ENCODE data around the gene DDX54. TPM values are rescaled to one million over a fixed set of nuclear protein-coding genes. Genes with fewer than 3 reads are reported as not detected.
A peak's percentile ranks its signal among the peaks of the same experiment; 100 is the strongest.

DDX54 gene, protein sequence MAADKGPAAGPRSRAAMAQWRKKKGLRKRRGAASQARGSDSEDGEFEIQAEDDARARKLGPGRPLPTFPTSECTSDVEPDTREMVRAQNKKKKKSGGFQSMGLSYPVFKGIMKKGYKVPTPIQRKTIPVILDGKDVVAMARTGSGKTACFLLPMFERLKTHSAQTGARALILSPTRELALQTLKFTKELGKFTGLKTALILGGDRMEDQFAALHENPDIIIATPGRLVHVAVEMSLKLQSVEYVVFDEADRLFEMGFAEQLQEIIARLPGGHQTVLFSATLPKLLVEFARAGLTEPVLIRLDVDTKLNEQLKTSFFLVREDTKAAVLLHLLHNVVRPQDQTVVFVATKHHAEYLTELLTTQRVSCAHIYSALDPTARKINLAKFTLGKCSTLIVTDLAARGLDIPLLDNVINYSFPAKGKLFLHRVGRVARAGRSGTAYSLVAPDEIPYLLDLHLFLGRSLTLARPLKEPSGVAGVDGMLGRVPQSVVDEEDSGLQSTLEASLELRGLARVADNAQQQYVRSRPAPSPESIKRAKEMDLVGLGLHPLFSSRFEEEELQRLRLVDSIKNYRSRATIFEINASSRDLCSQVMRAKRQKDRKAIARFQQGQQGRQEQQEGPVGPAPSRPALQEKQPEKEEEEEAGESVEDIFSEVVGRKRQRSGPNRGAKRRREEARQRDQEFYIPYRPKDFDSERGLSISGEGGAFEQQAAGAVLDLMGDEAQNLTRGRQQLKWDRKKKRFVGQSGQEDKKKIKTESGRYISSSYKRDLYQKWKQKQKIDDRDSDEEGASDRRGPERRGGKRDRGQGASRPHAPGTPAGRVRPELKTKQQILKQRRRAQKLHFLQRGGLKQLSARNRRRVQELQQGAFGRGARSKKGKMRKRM
- polyA plus RNA-seq (2013, experiment 1 of 2) = 34.2 TPM
- polyA plus RNA-seq (2013, experiment 2 of 2) = 36.4 TPM

DNA sequence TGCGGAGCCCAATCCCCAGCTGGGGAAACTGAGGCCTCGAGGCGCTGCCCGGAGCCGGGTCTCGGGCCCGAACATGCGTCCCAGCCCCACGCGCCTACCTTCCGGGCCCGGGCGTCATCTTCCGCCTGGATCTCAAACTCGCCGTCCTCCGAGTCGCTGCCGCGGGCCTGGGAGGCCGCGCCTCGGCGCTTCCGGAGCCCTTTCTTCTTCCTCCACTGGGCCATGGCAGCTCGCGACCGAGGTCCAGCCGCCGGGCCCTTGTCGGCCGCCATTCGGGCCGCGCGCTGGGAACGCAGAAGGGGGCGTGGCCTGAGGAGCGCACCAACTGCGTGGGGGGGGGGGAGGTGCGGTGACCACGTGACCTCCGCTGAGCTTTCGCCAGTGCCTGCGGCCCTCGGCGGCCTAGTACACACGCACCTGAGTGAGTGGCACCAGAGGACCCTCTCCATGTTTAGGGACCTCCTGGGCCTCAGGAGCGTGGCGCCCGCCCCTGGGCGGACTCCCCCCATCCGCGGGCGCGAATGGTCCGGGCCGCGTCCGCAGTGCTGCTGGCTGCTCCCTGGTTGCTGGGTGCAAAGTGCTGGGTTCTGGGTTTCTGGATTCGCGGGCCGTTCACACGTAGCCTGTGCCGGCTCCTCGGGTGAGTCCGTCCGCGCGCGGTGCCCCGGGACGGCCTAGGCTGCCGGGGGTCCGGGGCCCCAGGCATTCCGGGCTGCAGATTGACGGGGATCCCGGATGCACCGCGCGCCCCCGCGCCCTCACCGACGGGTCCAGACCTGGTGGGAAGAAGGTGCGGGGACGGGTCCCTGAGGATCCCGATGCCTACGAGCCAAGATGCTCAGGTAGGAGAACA, at the start of gene DDX54, which contains the start of gene RITA1:
Gene DDX54 (minus strand): TSS at position 299 of the 853 bp plus-strand sequence. CDS start 27 bp downstream, at position 272.
Gene RITA1 (plus strand): TSS at position 542 of the 853 bp plus-strand sequence. CDS start 1,026 bp downstream, outside the sequence.
- Histone ChIP-seq H3K4me3 (ENCODE audit: insufficient read depth in 1 of 2, low read depth in 1 of 2, low read length in 2 of 2) (peak within 1 kb of the TSS; percentile 91 to 98), H2AFZ (ENCODE audit: low read depth, low read length) (peak within 1 kb of the TSS; percentile 90), H3K27me3 (ENCODE audit: control insufficient read depth in 1 of 2, insufficient read depth in 1 of 2, low read length in 2 of 2) (no peaks in the 10 kb centered on the region), H3K18ac (ENCODE audit: low read depth in 1 of 2, low read length in 2 of 2) (peak within 1 kb of the TSS; percentile 67 to 98), H4K8ac (ENCODE audit: low read length) (peak within 1 kb of the TSS; percentile 58), H2BK12ac (ENCODE audit: low read length in 2 of 2) (peak within 1 kb of the TSS; percentile 25 to 97), H2AK5ac (ENCODE audit: low read length, severe bottlenecking) (peak within 1 kb of the TSS; percentile 50), H3K4me2 (ENCODE audit: low read length, poor library complexity, severe bottlenecking) (peak within 1 kb of the TSS; percentile 92), H3K79me1 (replicated peaks; ENCODE audit: low read length, poor library complexity, severe bottlenecking) (peaks cover 32% of the 10 kb centered on the region), H4K91ac (ENCODE audit: low read length) (peak within 1 kb of the TSS; percentile 99), H3K14ac (ENCODE audit: low read length in 2 of 2) (peak within 1 kb of the TSS in 1 of 2 experiments; percentile 92), H2BK15ac (ENCODE audit: low read depth, poor library complexity, severe bottlenecking) (peak within 1 kb of the TSS; percentile 84), H3K9ac (ENCODE audit: low read length) (peak within 1 kb of the TSS; percentile 96), H3K4me1 (ENCODE audit: control insufficient read depth, insufficient read depth, low read depth, low read length) (peaks cover 18% of the 10 kb centered on the region), H2BK5ac (ENCODE audit: low read depth, low read length, poor library complexity, severe bottlenecking) (peak within 1 kb of the TSS; percentile 97), H2BK120ac (ENCODE audit: low read depth, low read length) (peak within 1 kb of the TSS; percentile 96), H3K4ac (ENCODE audit: low read depth in 1 of 2, low read length in 2 of 2) (peak within 1 kb of the TSS; percentile 46 to 85), H3K9me3 (ENCODE audit: control insufficient read depth, low read length) (no peaks in the 10 kb centered on the region), H3K27ac (ENCODE audit: low read length, poor library complexity, severe bottlenecking) (peak within 1 kb of the TSS; percentile 94), H3K23ac (ENCODE audit: low read length in 2 of 2) (peak within 1 kb of the TSS in 1 of 2 experiments; percentile 66), H3K36me3 (ENCODE audit: control insufficient read depth in 1 of 2, insufficient read depth in 2 of 2, low read depth in 1 of 2, low read length in 2 of 2) (peaks cover 18% of the 10 kb centered on the region in 2 experiments)
- under 1% methylated on average over 79 of the region's 89 CpGs for WGBS
- peak; percentile 82 for DNase-seq

GRCh38 chr12:113234483-113234882, 49.2 kb upstream of the DDX54 start:
- Histone ChIP-seq H3K9ac (ENCODE audit: low read length) (no peak overlapping the region), H2BK12ac (ENCODE audit: low read length in 2 of 2) (no peak overlapping the region), H3K4me2 (ENCODE audit: low read length, poor library complexity, severe bottlenecking) (no peak overlapping the region), H4K91ac (ENCODE audit: low read length) (no peak overlapping the region), H3K4ac (ENCODE audit: low read depth in 1 of 2, low read length in 2 of 2) (no peak overlapping the region), H3K4me1 (ENCODE audit: control insufficient read depth, insufficient read depth, low read depth, low read length) (peaks cover 41% of the 10 kb centered on the region), H3K9me3 (ENCODE audit: control insufficient read depth, low read length) (peaks cover 7% of the 10 kb centered on the region), H4K8ac (ENCODE audit: low read length) (no peak overlapping the region), H3K18ac (ENCODE audit: low read depth in 1 of 2, low read length in 2 of 2) (no peak overlapping the region), H3K27me3 (ENCODE audit: control insufficient read depth in 1 of 2, insufficient read depth in 1 of 2, low read length in 2 of 2) (no peaks in the 10 kb centered on the region), H3K27ac (ENCODE audit: low read length, poor library complexity, severe bottlenecking) (no peak overlapping the region), H3K14ac (ENCODE audit: low read length in 2 of 2) (no peak overlapping the region), H2AK5ac (ENCODE audit: low read length, severe bottlenecking) (peak overlapping the region; percentile 84), H2AFZ (ENCODE audit: low read depth, low read length) (no peak overlapping the region), H3K79me1 (replicated peaks; ENCODE audit: low read length, poor library complexity, severe bottlenecking) (peaks cover 8% of the 10 kb centered on the region), H2BK120ac (ENCODE audit: low read depth, low read length) (no peak overlapping the region), H2BK15ac (ENCODE audit: low read depth, poor library complexity, severe bottlenecking) (no peak overlapping the region), H3K4me3 (ENCODE audit: insufficient read depth in 1 of 2, low read depth in 1 of 2, low read length in 2 of 2) (no peak overlapping the region), H2BK5ac (ENCODE audit: low read depth, low read length, poor library complexity, severe bottlenecking) (no peak overlapping the region), H3K36me3 (ENCODE audit: control insufficient read depth in 1 of 2, insufficient read depth in 2 of 2, low read depth in 1 of 2, low read length in 2 of 2) (peaks cover 23 to 64% of the 10 kb centered on the region in 2 experiments), H3K23ac (ENCODE audit: low read length in 2 of 2) (no peak overlapping the region)
- DNase-seq = no peak
- WGBS = 98% methylated on average over 3 of the region's 4 CpGs

DNA sequence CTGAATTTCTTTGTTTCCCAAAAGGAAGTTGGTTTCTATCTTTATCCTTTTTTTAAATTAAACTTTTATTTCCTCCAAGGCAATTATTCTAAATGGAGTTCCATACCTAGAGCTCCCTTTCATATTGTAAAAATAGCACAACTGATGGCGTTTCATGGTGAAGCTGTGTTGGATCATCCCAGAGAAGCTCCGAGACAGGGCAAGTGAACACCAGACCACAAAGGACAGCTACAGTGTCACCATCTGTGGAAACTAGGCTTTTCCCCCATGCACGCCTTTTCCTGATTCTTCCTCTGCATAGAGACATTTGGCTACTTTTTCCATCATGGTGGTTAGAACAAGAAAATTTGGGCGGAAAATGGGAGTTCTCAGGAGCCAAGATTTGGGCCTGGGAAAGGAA, 48.7 kb upstream of the DDX54 start:
- Histone ChIP-seq H4K91ac (ENCODE audit: low read length) (no peak overlapping the region), H3K9me3 (ENCODE audit: control insufficient read depth, low read length) (peaks cover 7% of the 10 kb centered on the region), H2AFZ (ENCODE audit: low read depth, low read length) (no peak overlapping the region), H3K4me3 (ENCODE audit: insufficient read depth in 1 of 2, low read depth in 1 of 2, low read length in 2 of 2) (no peak overlapping the region), H3K4me2 (ENCODE audit: low read length, poor library complexity, severe bottlenecking) (no peak overlapping the region), H3K14ac (ENCODE audit: low read length in 2 of 2) (no peak overlapping the region), H4K8ac (ENCODE audit: low read length) (no peak overlapping the region), H3K4me1 (ENCODE audit: control insufficient read depth, insufficient read depth, low read depth, low read length) (peaks cover 39% of the 10 kb centered on the region), H3K36me3 (ENCODE audit: control insufficient read depth in 1 of 2, insufficient read depth in 2 of 2, low read depth in 1 of 2, low read length in 2 of 2) (peaks cover 23 to 69% of the 10 kb centered on the region in 2 experiments), H2BK15ac (ENCODE audit: low read depth, poor library complexity, severe bottlenecking) (no peak overlapping the region), H2BK120ac (ENCODE audit: low read depth, low read length) (no peak overlapping the region), H3K79me1 (replicated peaks; ENCODE audit: low read length, poor library complexity, severe bottlenecking) (peaks cover 8% of the 10 kb centered on the region), H3K23ac (ENCODE audit: low read length in 2 of 2) (no peak overlapping the region), H2BK12ac (ENCODE audit: low read length in 2 of 2) (no peak overlapping the region), H3K4ac (ENCODE audit: low read depth in 1 of 2, low read length in 2 of 2) (no peak overlapping the region), H3K27ac (ENCODE audit: low read length, poor library complexity, severe bottlenecking) (no peak overlapping the region), H3K9ac (ENCODE audit: low read length) (no peak overlapping the region), H2BK5ac (ENCODE audit: low read depth, low read length, poor library complexity, severe bottlenecking) (no peak overlapping the region), H3K27me3 (ENCODE audit: control insufficient read depth in 1 of 2, insufficient read depth in 1 of 2, low read length in 2 of 2) (no peaks in the 10 kb centered on the region), H2AK5ac (ENCODE audit: low read length, severe bottlenecking) (peak overlapping the region; percentile 84), H3K18ac (ENCODE audit: low read depth in 1 of 2, low read length in 2 of 2) (no peak overlapping the region)
- no peak for DNase-seq
- 99% methylated on average over 3 of the region's 4 CpGs for WGBS

All from mesenchymal stem cell (in vitro differentiated cells and primary cell).